HEK293 (cell line): Measurements from ENCODE around the gene CROCC.

Experiments
- AEBP2 ChIP-seq: fragments of 450-650 bp; formaldehyde crosslinking; IDR thresholded peaks from 2 replicates; pipeline ENCODE4 v1.5.1; 2016; ENCODE audit warnings: missing biosample characterization, missing genetic modification characterization, borderline replicate concordance
- GFI1B ChIP-seq: fragments of 450-650 bp; formaldehyde crosslinking; IDR thresholded peaks from 2 replicates; pipeline ENCODE4 v1.5.1; 2016; ENCODE audit warnings: missing biosample characterization, missing genetic modification characterization
- HIC1 ChIP-seq: fragments of 450-650 bp; formaldehyde crosslinking; IDR thresholded peaks from 2 replicates; pipeline ENCODE4 v1.5.1; 2016; ENCODE audit warnings: missing biosample characterization, missing genetic modification characterization
- INSM2 ChIP-seq: fragments of 450-650 bp; formaldehyde crosslinking; IDR thresholded peaks from 2 replicates; pipeline ENCODE4 v1.5.1; 2016; ENCODE audit warnings: missing biosample characterization, missing genetic modification characterization
- KLF1 ChIP-seq: fragments of 450-650 bp; formaldehyde crosslinking; IDR thresholded peaks from 2 replicates; pipeline ENCODE4 v1.5.1; 2016; ENCODE audit warnings: missing biosample characterization, missing genetic modification characterization
- KLF16 ChIP-seq: fragments of 450-650 bp; formaldehyde crosslinking; IDR thresholded peaks from 2 replicates; pipeline ENCODE4 v1.5.1; 2017; ENCODE audit warnings: missing biosample characterization, missing genetic modification characterization
- KLF8 ChIP-seq: fragments of 450-650 bp; formaldehyde crosslinking; IDR thresholded peaks from 2 replicates; pipeline ENCODE4 v1.5.1; 2016; ENCODE audit warnings: missing biosample characterization, missing genetic modification characterization
- PRDM2 ChIP-seq: fragments of 450-650 bp; formaldehyde crosslinking; IDR thresholded peaks from 2 replicates; pipeline ENCODE4 v1.5.1; 2016; ENCODE audit warnings: missing biosample characterization, missing genetic modification characterization, borderline replicate concordance
- SCRT1 ChIP-seq: fragments of 450-650 bp; formaldehyde crosslinking; IDR thresholded peaks from 2 replicates; pipeline ENCODE4 v1.5.1; 2016; ENCODE audit warnings: missing biosample characterization, missing genetic modification characterization, borderline replicate concordance
- SP2 ChIP-seq: fragments of 450-650 bp; formaldehyde crosslinking; IDR thresholded peaks from 2 replicates; pipeline ENCODE4 v1.5.1; 2016; ENCODE audit warnings: missing biosample characterization, missing genetic modification characterization
- TRIM28 ChIP-seq: IDR thresholded peaks from 2 replicates; pipeline ENCODE4 v1.6.1; 2011; ENCODE audit warnings: low read length, control low read depth, borderline replicate concordance
- ZBTB20 ChIP-seq: fragments of 450-650 bp; formaldehyde crosslinking; IDR thresholded peaks from 2 replicates; pipeline ENCODE4 v1.5.1; 2016; ENCODE audit warnings: missing biosample characterization, missing genetic modification characterization
- ZFP3 ChIP-seq: fragments of 450-650 bp; formaldehyde crosslinking; IDR thresholded peaks from 2 replicates; pipeline ENCODE4 v1.5.1; 2016; ENCODE audit warnings: low read depth, missing biosample characterization, missing genetic modification characterization
- ZFP41 ChIP-seq: fragments of 450-650 bp; formaldehyde crosslinking; IDR thresholded peaks from 2 replicates; pipeline ENCODE4 v1.5.1; 2016; ENCODE audit warnings: missing biosample characterization, missing genetic modification characterization, borderline replicate concordance
- ZNF10 ChIP-seq: fragments of 450-650 bp; formaldehyde crosslinking; IDR thresholded peaks from 2 replicates; pipeline ENCODE4 v1.5.1; 2017; ENCODE audit warnings: missing biosample characterization, missing genetic modification characterization
- ZNF140 ChIP-seq: fragments of 450-650 bp; formaldehyde crosslinking; IDR thresholded peaks from 2 replicates; pipeline ENCODE4 v1.5.1; 2016; ENCODE audit warnings: missing biosample characterization, missing genetic modification characterization
- ZNF169 ChIP-seq: fragments of 450-650 bp; formaldehyde crosslinking; IDR thresholded peaks from 2 replicates; pipeline ENCODE4 v1.5.1; 2016; ENCODE audit warnings: missing biosample characterization, missing genetic modification characterization
- ZNF174 ChIP-seq: fragments of 450-650 bp; formaldehyde crosslinking; IDR thresholded peaks from 2 replicates; pipeline ENCODE4 v1.5.0; 2017; ENCODE audit warnings: missing biosample characterization, mild to moderate bottlenecking, missing genetic modification characterization
- ZNF221 ChIP-seq: fragments of 450-650 bp; formaldehyde crosslinking; IDR thresholded peaks from 2 replicates; pipeline ENCODE4 v1.5.1; 2017; ENCODE audit warnings: missing biosample characterization, missing genetic modification characterization, borderline replicate concordance
- ZNF26 ChIP-seq: fragments of 450-650 bp; formaldehyde crosslinking; IDR thresholded peaks from 2 replicates; pipeline ENCODE4 v1.5.1; 2016; ENCODE audit warnings: missing biosample characterization, missing genetic modification characterization
- ZNF416 ChIP-seq: fragments of 450-650 bp; formaldehyde crosslinking; IDR thresholded peaks from 2 replicates; pipeline ENCODE4 v1.5.1; 2016; ENCODE audit warnings: missing biosample characterization, missing genetic modification characterization
- ZNF521 ChIP-seq: fragments of 450-650 bp; formaldehyde crosslinking; IDR thresholded peaks from 2 replicates; pipeline ENCODE4 v1.5.1; 2017; ENCODE audit warnings: missing biosample characterization, mild to moderate bottlenecking, missing genetic modification characterization
- ZNF529 ChIP-seq: fragments of 450-650 bp; formaldehyde crosslinking; IDR thresholded peaks from 2 replicates; pipeline ENCODE4 v1.5.1; 2017; ENCODE audit warnings: missing genetic modification characterization, missing biosample characterization; ENCODE audit not compliant: insufficient replicate concordance
- ZNF558 ChIP-seq: fragments of 450-650 bp; formaldehyde crosslinking; IDR thresholded peaks from 2 replicates; pipeline ENCODE4 v1.5.1; 2016; ENCODE audit warnings: missing biosample characterization, missing genetic modification characterization
- ZNF768 ChIP-seq: fragments of 450-650 bp; formaldehyde crosslinking; IDR thresholded peaks from 2 replicates; pipeline ENCODE4 v1.5.1; 2018; ENCODE audit warnings: missing biosample characterization, mild to moderate bottlenecking, missing genetic modification characterization
- ZNF776 ChIP-seq: fragments of 450-650 bp; formaldehyde crosslinking; IDR thresholded peaks from 2 replicates; pipeline ENCODE4 v1.5.0; 2017; ENCODE audit warnings: missing biosample characterization, missing genetic modification characterization, borderline replicate concordance
- ZNF843 ChIP-seq: fragments of 450-650 bp; formaldehyde crosslinking; IDR thresholded peaks from 2 replicates; pipeline ENCODE4 v1.5.1; 2016; ENCODE audit warnings: missing biosample characterization, missing genetic modification characterization

CROCC gene

GRCh38 chr1:16960560-16961296, 39.0 kb downstream of the CROCC start (continued):
- no peak for TF ChIP-seq ZNF140 (tag by site-specific recombination)
- no peak for TF ChIP-seq ZNF529 (tag by site-specific recombination)
- 0 out of 2 replicates have a peak, but pooled peaks have one; percentile 46 for TF ChIP-seq TRIM28
- no peak for TF ChIP-seq ZNF10 (tag by site-specific recombination)
- TF ChIP-seq KLF1 (tag by site-specific recombination): peak; percentile 31
- no peak for TF ChIP-seq ZNF521
- no peak for TF ChIP-seq INSM2 (tag by site-specific recombination)
- TF ChIP-seq ZNF843: no peak; the same call in 1 of the 2 replicates
- TF ChIP-seq KLF16: peak; percentile 40
- TF ChIP-seq KLF8: peak; percentile 11; the same call in 1 of the 2 replicates
- TF ChIP-seq ZNF221: no peak
- TF ChIP-seq GFI1B (tag by site-specific recombination): no peak
- no peak for TF ChIP-seq ZNF776
- no peak for TF ChIP-seq PRDM2
- TF ChIP-seq AEBP2 (tag by site-specific recombination): no peak
- TF ChIP-seq ZNF416 (tag by site-specific recombination): no peak
- TF ChIP-seq HIC1 (tag by site-specific recombination): 0 out of 2 replicates have a peak, but pooled peaks have one; percentile 9
- TF ChIP-seq ZNF169 (tag by site-specific recombination): no peak
- TF ChIP-seq ZNF174 (tag by site-specific recombination): no peak
- no peak for TF ChIP-seq SCRT1 (tag by site-specific recombination)
- no peak for TF ChIP-seq ZFP41 (tag by site-specific recombination)
- TF ChIP-seq ZBTB20 (tag by site-specific recombination): no peak
- peak; percentile 72 for TF ChIP-seq SP2 (tag by site-specific recombination)
- no peak for TF ChIP-seq ZNF558
- TF ChIP-seq ZNF768 (tag by site-specific recombination): no peak
- no peak for TF ChIP-seq ZFP3
- TF ChIP-seq ZNF26 (tag by site-specific recombination): no peak
